HG03060 (cell line): Measurements from ENCODE around the gene BTG1.

Source experiments
- ATAC-seq: cut with Tn5 transposase; IDR thresholded peaks from one replicate; pipeline ENCODE4 v1.9.1; 2021; ENCODE audit warnings: low read depth, moderate number of reproducible peaks; ENCODE audit not compliant: unreplicated experiment

Gene BTG1, protein sequence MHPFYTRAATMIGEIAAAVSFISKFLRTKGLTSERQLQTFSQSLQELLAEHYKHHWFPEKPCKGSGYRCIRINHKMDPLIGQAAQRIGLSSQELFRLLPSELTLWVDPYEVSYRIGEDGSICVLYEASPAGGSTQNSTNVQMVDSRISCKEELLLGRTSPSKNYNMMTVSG

GRCh38 chr12:92145731-92146496 lies at the start of gene BTG1:
TSS of gene BTG1 (minus strand) at chr12:92145846. CDS start at chr12:92145535, 311 bp downstream.
- peak; percentile 55 for ATAC-seq

DNA sequence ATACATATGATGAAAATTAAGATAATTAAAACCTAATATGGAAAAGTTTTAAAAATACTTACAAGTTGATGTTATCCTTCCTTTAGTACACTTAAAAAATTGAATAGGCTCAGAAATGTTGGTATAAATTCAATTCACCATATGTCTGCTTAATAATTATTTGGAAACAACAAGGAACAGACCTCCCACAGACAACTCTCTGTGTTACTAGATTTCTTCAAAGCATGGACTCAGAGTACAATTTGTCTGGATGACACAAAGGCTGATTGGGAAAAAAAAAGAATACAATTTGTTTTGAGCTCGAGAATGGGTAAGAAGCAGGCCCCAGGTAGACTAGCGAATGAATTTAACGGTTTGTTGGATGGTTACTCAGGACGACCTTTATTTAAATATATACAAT lies 48.9 kb upstream of the BTG1 start:
- ATAC-seq, result no peak

DNA sequence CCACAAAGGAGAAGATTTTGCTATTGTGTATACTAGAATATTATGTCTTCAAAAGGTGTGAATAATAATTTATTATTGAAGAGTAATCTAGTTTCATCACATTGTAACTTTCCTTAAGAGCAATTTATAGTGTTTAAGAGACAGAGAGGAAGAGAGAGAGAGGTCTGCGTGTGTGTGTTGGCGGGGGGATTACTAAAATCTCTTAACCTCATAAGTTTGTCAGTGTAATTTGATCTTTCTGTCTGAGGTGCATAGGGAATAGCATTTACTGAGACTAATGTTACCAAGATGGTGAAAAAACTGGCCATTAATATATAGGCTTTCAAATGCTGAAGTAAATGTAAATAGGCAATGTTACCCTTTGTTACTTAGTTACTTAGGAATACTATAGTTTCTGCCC lies 48.2 kb upstream of the BTG1 start:
- ATAC-seq, result no peak

DNA sequence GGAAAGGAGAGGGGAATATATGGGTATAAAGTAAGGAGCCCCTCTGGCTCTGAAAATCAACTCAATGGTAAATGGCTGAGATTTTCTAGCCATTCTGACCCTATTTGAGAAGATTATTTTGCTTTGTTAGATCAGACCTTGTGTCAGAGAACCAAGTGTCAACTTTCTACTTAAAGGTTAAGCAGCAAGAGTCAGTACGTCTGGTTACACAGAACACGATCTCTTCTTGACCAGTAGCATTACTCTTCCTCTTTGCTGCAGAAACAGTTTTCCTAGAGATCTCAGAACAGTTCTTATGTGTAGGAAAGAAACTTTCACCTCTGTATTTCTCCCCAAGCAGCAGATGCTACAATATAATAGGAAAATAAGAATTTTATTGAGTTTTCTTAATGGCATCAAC lies 47.4 kb upstream of the BTG1 start:
- ATAC-seq, result no peak

DNA sequence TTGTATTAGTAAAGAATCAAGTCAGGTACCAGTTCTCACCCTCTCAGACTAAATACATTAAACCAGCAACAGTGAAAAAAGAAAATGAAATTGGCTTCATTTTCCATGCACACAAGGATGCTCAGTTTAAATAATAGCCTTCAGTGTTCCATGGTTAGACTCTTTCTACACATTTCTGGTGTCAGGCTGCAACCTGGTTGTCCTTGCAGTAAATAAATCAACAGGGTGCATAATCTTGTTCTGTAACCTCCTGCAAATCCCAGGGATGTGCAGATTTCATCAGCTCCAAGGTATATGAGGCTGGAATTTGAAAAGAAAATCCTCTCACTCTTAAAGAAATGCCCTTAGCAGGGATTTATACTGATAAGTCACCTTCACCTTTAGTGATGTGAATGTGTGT lies 46.7 kb upstream of the BTG1 start:
- no peak for ATAC-seq

DNA sequence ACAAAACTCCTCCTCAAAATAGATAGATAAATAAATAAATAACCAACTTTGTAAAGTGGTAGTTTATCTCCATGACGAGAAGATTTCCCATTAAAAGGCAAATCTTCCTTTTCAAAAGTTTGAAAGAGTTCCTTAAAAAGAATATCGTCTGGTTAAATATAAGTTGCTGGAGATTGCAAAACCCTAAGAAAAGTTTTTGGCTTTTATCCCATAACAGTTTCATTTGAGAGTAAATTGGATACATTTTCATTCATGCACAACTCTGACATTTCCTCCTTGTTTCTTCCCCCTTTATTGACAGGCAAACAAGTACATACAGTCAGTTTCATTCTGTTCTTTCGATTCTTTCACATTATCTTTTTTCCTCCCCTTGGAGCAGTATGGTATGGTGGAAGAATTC lies 45.4 kb upstream of the BTG1 start:
- no peak for ATAC-seq

GRCh38 chr12:92188517-92189188 lies 43.0 kb upstream of the BTG1 start:
- no peak for ATAC-seq

- ATAC-seq, result no peak
These were observed 40.4 kb upstream of the BTG1 start for GRCh38 chr12:92186038-92186470.

DNA sequence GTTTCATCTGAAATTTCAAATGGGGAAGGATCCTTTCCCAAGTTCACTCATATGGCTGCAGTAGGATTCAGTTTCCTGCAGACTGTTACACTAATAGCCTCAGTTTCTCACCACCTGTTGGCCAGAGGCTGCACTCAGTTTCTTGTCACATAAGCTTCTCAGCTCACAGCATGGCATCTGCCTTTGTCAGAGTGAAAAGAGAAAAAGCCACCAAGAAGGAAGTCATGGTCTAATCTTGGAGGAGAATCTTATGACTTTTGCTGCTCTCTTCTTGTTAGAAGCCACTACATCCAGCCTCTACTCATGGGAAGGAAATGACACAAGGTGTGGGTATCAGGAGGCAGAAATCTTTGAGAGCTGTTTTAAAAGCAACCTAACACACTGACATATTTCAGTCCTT lies 39.4 kb upstream of the BTG1 start:
- peak; percentile 61 for ATAC-seq

- ATAC-seq, result no peak
These were observed 37.9 kb upstream of the BTG1 start for GRCh38 chr12:92183575-92183974.

DNA sequence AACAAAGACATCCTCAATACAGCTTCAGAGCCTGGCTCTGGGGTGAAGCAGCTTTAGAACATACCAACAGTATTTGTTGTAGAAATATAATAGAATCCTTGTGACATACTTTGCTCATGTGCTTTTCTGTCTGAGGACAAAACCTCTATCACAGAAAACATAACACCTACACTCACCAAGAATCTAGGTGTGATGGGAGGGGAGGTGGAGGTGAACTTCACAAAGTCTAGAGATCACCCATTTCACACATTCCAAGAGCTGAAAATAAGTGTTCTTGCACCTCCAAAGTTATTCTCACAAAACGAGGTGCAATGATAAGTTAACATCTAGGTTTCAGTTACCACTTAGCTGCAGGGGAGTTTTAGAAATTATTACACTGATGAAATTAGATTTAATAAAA lies 32.7 kb upstream of the BTG1 start:
- ATAC-seq, result no peak

- no peak for ATAC-seq
These were observed 31.0 kb upstream of the BTG1 start for GRCh38 chr12:92176646-92177045.

DNA sequence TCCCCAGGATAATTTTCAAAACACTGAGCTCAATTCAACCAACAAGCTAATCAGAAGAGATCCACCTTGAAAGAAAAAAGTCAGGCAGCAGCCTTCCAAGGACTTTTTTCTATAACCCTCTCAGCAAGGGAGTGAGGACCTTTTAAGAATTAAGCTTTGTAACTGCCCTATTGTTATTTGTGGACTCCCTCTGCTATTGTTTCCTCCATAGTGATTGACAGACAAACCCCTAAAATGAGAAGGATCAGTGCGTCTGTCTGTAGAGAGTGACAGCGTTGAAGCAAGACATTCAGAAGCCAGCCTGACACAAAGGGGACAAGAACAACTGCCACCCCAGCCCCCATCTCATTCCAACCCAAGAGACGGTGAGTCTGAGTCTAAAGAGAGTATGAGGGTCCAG lies 30.3 kb upstream of the BTG1 start:
- no peak for ATAC-seq

GRCh38 chr12:92170050-92170449 lies 24.4 kb upstream of the BTG1 start:
- no peak for ATAC-seq

GRCh38 chr12:92167075-92167474 lies 21.4 kb upstream of the BTG1 start:
- no peak for ATAC-seq

DNA sequence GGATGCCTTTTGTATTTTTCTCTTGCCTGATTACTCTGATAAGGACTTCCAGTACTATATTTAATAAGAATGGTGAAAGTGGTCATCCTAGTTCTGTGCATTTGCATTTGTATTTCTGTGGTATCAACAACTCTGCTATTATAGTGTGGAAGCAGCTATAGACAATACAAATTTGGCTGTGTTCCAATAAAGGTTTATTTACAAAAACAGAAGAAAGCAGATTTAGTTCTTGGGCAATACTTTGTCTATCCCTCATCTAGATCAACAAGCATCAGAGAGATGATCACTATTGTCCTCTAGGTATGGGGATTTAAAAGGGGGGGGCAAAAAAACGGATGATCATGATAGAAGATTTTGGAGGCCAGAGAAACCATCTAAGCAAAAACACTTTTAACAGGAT lies 19.1 kb upstream of the BTG1 start:
- no peak for ATAC-seq

GRCh38 chr12:92162079-92162478 lies 16.4 kb upstream of the BTG1 start:
- no peak for ATAC-seq

DNA sequence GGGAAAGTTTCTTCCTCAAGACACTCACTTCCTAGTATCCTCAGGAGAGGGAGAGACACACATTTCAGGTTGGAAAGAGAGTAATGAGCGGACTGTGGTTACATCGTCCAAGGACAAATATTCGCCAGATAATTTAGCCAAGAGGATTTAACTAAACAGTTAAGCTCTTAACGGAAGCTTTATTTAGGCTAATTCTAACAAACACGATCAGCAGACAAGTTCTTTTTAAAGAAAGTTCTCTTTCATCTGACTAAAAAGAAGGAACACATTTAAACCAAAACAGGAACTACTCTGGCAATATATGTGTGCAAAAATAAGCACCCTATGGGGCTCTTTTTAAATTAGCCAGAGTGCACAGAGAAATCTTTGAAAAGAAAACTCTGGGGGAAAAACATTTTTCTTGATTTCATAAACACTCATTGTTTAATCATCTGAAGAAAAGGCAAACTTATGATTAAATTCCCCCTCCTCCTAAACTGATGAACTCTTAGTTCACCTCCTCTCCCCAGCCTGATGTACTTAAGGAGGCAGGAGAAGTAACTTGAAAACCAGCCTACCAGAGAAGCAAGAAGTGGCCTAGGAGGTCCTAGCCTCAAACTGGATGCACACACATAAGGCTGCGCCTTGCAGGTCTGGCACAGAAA lies 13.3 kb upstream of the BTG1 start:
- no peak for ATAC-seq

- no peak for ATAC-seq
These were observed 11.2 kb upstream of the BTG1 start for GRCh38 chr12:92156704-92157395.

GRCh38 chr12:92156139-92156538 lies 10.5 kb upstream of the BTG1 start:
- ATAC-seq, result no peak

DNA sequence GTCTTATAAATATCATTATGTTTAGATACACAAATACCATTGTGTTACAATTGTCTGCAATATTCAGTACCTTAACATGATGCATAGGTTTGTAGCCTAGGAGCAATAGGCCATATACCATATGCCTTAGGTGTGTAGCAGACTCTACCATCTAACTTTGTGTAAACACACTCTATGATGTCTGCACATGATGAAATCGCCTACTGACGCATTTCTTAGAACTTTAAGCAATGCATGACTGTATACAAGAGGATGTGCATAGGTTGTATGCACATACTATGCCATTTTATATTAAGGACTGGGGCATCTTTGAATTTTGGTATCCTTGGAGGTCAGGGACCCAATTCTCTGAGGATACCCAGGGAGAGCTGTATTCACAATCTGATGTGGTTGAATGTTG lies 10.1 kb upstream of the BTG1 start:
- no peak for ATAC-seq
